ENCODE data around the gene UXT.
"Not testable (repeated sequence)": the region's sequence is repeated elsewhere in the genome, so short reads cannot be mapped to it uniquely, and the experiment has no call there.

Gene UXT

DNA sequence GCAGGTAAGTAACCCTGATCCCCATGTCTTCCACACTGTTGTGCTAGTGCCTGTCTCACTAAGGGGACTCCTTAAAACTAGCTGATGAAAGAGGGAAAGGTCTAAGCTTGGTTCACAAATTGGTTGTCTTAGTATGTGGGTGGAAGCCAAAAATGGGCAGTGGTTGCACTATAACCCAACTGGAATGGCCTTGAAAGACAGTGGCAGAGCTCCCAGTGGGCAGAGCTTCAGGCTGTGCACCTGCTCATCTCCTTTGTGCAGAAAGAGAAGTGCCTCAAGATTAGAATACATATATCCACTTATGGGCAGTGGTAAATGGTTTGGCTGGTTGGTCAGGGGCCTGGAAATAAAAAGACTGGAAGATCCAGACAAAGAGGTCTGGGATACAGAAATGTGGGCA lies 46.6 kb downstream of the UXT start:
- no peak for DNase-seq

DNA sequence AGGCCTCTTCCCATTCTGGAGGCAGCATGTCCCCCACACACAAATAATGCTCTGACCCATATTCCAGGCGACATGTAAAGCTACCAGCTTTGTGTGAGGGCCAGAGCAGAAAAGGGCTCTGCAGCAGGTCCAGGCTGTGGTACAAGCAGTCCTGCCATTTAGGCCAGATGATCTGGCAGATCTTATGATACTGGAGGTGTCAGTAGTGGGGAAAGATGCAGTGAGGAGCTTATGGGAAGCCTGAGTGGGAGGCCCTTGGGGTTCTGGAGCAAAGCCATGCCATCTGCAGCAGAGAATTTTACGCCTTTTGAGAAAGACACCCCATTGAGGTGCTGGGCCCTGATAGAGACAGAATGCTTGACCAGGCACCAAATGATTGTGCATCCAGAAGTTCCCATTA lies 47.1 kb downstream of the UXT start:
- no peak for DNase-seq

DNA sequence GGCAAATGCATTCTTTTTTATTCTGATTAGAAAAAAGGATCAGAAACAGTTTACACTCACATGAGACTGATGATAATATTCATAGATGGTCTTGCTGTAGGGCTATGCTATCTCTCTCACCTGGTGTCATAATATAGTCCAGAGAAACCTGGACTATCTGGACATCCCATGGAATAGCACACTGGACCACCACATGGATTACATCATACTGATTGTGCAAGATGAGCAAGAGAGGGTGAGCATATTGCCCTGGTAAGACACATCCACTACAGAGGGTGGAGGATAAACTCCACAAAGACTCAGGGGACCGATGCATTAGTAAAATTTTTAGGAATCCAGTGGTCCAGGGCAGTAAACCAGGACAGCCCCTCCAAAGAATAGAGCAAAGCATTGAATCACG lies 47.5 kb downstream of the UXT start:
- no peak for DNase-seq

DNA sequence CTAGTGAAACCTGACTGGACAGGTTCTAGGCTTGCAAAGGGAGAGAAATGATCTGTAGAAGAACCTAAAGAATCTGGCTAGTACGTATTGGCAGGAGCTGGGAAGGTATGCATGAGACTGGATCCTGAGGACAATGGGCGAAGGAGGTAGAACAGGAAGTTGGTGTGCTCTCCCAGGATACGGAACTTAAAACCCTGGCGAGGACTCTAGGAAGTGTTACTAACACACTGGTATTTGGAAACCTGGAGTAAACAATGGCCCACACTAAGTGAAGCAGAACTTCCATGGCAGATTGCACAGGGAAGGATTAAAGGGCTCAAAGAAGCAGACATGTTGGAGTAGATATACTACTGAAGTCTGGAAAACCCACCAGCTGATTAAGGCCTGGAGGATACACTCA lies 48.5 kb downstream of the UXT start:
- DNase-seq = no peak

DNA sequence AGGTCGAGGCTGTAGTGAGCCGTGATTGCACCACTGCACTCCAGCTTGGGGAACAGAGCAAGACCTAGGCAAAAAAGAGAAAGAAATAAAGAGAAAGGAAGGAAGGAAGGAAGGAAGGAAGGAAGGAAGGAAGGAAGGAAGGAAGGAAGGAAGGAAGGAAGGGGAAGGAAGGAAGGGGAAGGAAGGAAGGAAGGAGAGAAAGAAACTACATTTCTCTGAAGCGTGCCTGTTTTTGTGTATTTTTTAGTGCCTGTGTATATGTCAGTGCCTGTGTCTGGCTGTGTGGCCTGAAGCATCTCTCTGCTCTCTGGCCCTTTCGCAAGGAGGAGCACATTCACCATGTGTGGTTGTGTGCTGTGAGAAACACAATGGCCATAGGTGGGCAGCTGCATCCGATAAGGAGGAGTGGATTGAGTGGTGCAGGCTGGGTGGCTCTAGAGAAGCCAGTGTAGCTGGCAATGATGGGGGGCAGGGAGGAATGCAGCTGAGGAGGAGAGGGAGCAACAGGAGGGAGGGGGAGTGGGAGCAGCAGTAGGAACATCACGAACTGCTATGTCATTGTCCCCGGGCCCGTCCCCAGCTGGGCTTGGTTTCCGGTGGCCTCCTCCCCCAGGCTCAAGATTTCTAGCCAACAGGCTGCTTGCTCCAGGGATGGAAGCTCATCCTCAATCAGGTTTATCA lies 50.7 kb downstream of the UXT start:
- no peak for DNase-seq

DNA sequence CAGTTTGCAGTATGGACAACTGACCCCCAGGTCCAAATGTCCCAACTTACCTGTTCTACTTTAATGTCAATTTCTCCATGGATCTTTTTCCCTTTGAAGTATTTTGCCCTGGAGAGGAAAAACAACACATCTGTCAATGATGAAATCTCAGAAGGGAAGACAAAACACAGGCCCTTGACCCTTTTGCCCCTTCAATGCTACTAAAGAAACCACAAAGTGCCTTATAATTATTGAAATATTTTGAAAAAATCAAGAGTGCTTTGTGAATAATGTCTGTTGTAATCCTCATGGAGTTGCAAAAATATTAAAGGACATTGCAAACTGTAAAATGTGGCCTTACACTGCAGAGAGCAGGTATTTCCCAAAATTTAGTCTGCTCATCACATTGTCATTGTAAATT lies 51.9 kb downstream of the UXT start:
- DNase-seq = no peak

DNA sequence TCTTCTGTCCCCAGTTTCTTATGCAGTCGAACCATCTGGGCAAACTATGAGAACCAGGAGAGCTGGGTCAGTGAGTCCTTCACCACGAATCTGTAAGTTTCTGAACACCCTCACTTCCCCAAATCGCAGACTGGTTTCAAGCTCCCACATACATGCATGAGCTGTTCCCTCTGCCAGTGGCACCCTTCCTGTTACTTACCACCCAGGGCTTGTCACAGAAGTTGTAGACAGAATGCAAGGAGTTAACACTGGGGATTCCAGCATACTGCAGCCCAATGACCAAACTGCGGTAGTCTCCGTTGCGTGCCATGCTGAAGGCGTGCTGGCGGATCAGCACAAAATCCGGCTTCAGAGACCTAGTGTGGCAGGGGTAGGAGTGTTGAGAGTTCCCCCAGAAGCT lies 54.0 kb downstream of the UXT start:
- no peak for DNase-seq

DNA sequence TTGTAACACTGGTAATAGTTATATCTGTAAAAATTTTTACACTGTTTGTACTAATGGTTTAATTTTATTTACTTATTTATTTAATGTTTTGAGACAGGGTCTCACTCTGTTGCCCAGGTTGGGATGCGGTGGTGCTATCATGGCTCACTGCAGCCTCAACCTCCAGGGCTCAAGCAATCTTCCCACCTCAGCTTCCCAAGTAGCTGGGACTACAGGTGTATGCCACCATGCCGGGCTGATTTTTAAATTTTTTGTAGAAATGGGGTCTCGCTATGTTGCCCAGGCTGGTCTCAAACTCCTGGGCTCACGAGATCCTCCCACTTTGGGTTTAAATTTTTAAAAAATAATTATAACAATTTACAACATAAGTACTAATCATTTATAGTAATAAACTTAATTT lies 55.9 kb downstream of the UXT start:
- DNase-seq = not testable (repeated sequence)
